ENCODE data around the gene MS4A4A. TPM values are rescaled to one million over a fixed set of nuclear protein-coding genes. Genes with fewer than 3 reads are reported as not detected.

The MS4A4A gene
- polyA plus RNA-seq, 2 donors, result 1.3 to 1.7 TPM

GRCh38 chr11:60318726-60319125 is 38.3 kb downstream of the MS4A4A start:
- Histone ChIP-seq H3K4me1 (ENCODE audit: control insufficient read depth in 2 of 2, insufficient read depth in 2 of 2, low read length in 1 of 2) (no peaks in the 10 kb centered on the region), H3K36me3 (ENCODE audit: control insufficient read depth in 2 of 2, insufficient read depth in 2 of 2, low read length in 1 of 2) (no peaks in the 10 kb centered on the region), H3K4me3 (ENCODE audit: low read depth in 1 of 2, low read length in 2 of 2) (no peak overlapping the region), H3K27me3 (ENCODE audit: control insufficient read depth in 1 of 2, insufficient read depth in 2 of 2, low read length in 2 of 2) (no peaks in the 10 kb centered on the region), H3K9me3 (ENCODE audit: control insufficient read depth in 2 of 2, insufficient read depth in 1 of 2, low read depth in 1 of 2, low read length in 1 of 2) (peaks cover 0 to 9% of the 10 kb centered on the region in 2 donors), H3K27ac (ENCODE audit: low read depth in 2 of 2, low read length in 1 of 2) (no peak overlapping the region)
- 55 to 58% methylated on average over 2 of the region's 2 CpGs for WGBS, 2 donors

GRCh38 chr11:60321051-60321450 is 40.6 kb downstream of the MS4A4A start:
- no peak overlapping the region for H3K27ac ChIP-seq (ENCODE audit: low read depth in 2 of 2, low read length in 1 of 2)
- no peaks in the 10 kb centered on the region for H3K27me3 ChIP-seq (ENCODE audit: control insufficient read depth in 1 of 2, insufficient read depth in 2 of 2, low read length in 2 of 2)

GRCh38 chr11:60326955-60327354 is 46.5 kb downstream of the MS4A4A start, which contains the start of gene MS4A6E:
Gene MS4A6E, plus strand, starts transcription at chr11:60327255. Its CDS starts 7,641 bp downstream, at chr11:60334896.
- 31 to 81% methylated on average over 1 of the region's 1 CpG for WGBS, 2 donors
- H3K9me3 ChIP-seq (ENCODE audit: control insufficient read depth in 2 of 2, insufficient read depth in 1 of 2, low read depth in 1 of 2, low read length in 1 of 2), result peaks cover 3% of the 10 kb centered on the region in 2 donors
- H3K27me3 ChIP-seq (ENCODE audit: control insufficient read depth in 1 of 2, insufficient read depth in 2 of 2, low read length in 2 of 2), result no peaks in the 10 kb centered on the region
- H3K4me1 ChIP-seq (ENCODE audit: control insufficient read depth in 2 of 2, insufficient read depth in 2 of 2, low read length in 1 of 2), result no peaks in the 10 kb centered on the region
- no peak within 1 kb of the TSS for H3K4me3 ChIP-seq (ENCODE audit: low read depth in 1 of 2, low read length in 2 of 2)
- H3K27ac ChIP-seq (ENCODE audit: low read depth in 2 of 2, low read length in 1 of 2), result no peak within 1 kb of the TSS
- no peaks in the 10 kb centered on the region for H3K36me3 ChIP-seq (ENCODE audit: control insufficient read depth in 2 of 2, insufficient read depth in 2 of 2, low read length in 1 of 2)

More at GRCh38 chr11:60321051-60321450, 40.6 kb downstream of the MS4A4A start:
- H3K4me1 ChIP-seq (ENCODE audit: control insufficient read depth in 2 of 2, insufficient read depth in 2 of 2, low read length in 1 of 2), result no peaks in the 10 kb centered on the region
- H3K36me3 ChIP-seq (ENCODE audit: control insufficient read depth in 2 of 2, insufficient read depth in 2 of 2, low read length in 1 of 2), result no peaks in the 10 kb centered on the region
- H3K9me3 ChIP-seq (ENCODE audit: control insufficient read depth in 2 of 2, insufficient read depth in 1 of 2, low read depth in 1 of 2, low read length in 1 of 2), result peaks cover 3 to 11% of the 10 kb centered on the region in 2 donors
- H3K4me3 ChIP-seq (ENCODE audit: low read depth in 1 of 2, low read length in 2 of 2), result no peak overlapping the region

GRCh38 chr11:60328460-60328859 is 48.0 kb downstream of the MS4A4A start:
- Histone ChIP-seq H3K27me3 (ENCODE audit: control insufficient read depth in 1 of 2, insufficient read depth in 2 of 2, low read length in 2 of 2) (no peaks in the 10 kb centered on the region), H3K27ac (ENCODE audit: low read depth in 2 of 2, low read length in 1 of 2) (no peak overlapping the region), H3K9me3 (ENCODE audit: control insufficient read depth in 2 of 2, insufficient read depth in 1 of 2, low read depth in 1 of 2, low read length in 1 of 2) (peaks cover 3% of the 10 kb centered on the region in 2 donors), H3K4me1 (ENCODE audit: control insufficient read depth in 2 of 2, insufficient read depth in 2 of 2, low read length in 1 of 2) (no peaks in the 10 kb centered on the region), H3K36me3 (ENCODE audit: control insufficient read depth in 2 of 2, insufficient read depth in 2 of 2, low read length in 1 of 2) (no peaks in the 10 kb centered on the region), H3K4me3 (ENCODE audit: low read depth in 1 of 2, low read length in 2 of 2) (no peak overlapping the region)

- WGBS, 2 donors, result 24 to 77% methylated on average over 3 of the region's 3 CpGs
- no peak overlapping the region for H3K27ac ChIP-seq (ENCODE audit: low read depth in 2 of 2, low read length in 1 of 2)
- H3K4me3 ChIP-seq (ENCODE audit: low read depth in 1 of 2, low read length in 2 of 2), result no peak overlapping the region
- H3K27me3 ChIP-seq (ENCODE audit: control insufficient read depth in 1 of 2, insufficient read depth in 2 of 2, low read length in 2 of 2), result no peaks in the 10 kb centered on the region
- H3K36me3 ChIP-seq (ENCODE audit: control insufficient read depth in 2 of 2, insufficient read depth in 2 of 2, low read length in 1 of 2), result no peaks in the 10 kb centered on the region
- no peaks in the 10 kb centered on the region for H3K9me3 ChIP-seq (ENCODE audit: control insufficient read depth in 2 of 2, insufficient read depth in 1 of 2, low read depth in 1 of 2, low read length in 1 of 2)
- H3K4me1 ChIP-seq (ENCODE audit: control insufficient read depth in 2 of 2, insufficient read depth in 2 of 2, low read length in 1 of 2), result no peaks in the 10 kb centered on the region
Observed at GRCh38 chr11:60332846-60333245, 52.4 kb downstream of the MS4A4A start.

GRCh38 chr11:60334005-60334620 is 53.6 kb downstream of the MS4A4A start:
- 26 to 28% methylated on average over 2 of the region's 2 CpGs for WGBS, 2 donors
- Histone ChIP-seq H3K27me3 (ENCODE audit: control insufficient read depth in 1 of 2, insufficient read depth in 2 of 2, low read length in 2 of 2) (no peaks in the 10 kb centered on the region), H3K27ac (ENCODE audit: low read depth in 2 of 2, low read length in 1 of 2) (no peak overlapping the region), H3K4me3 (ENCODE audit: low read depth in 1 of 2, low read length in 2 of 2) (no peak overlapping the region), H3K36me3 (ENCODE audit: control insufficient read depth in 2 of 2, insufficient read depth in 2 of 2, low read length in 1 of 2) (no peaks in the 10 kb centered on the region), H3K9me3 (ENCODE audit: control insufficient read depth in 2 of 2, insufficient read depth in 1 of 2, low read depth in 1 of 2, low read length in 1 of 2) (no peaks in the 10 kb centered on the region), H3K4me1 (ENCODE audit: control insufficient read depth in 2 of 2, insufficient read depth in 2 of 2, low read length in 1 of 2) (no peaks in the 10 kb centered on the region)

- no peaks in the 10 kb centered on the region for H3K4me1 ChIP-seq (ENCODE audit: control insufficient read depth in 2 of 2, insufficient read depth in 2 of 2, low read length in 1 of 2)
- H3K36me3 ChIP-seq (ENCODE audit: control insufficient read depth in 2 of 2, insufficient read depth in 2 of 2, low read length in 1 of 2), result no peaks in the 10 kb centered on the region
- H3K27me3 ChIP-seq (ENCODE audit: control insufficient read depth in 1 of 2, insufficient read depth in 2 of 2, low read length in 2 of 2), result no peaks in the 10 kb centered on the region
- H3K9me3 ChIP-seq (ENCODE audit: control insufficient read depth in 2 of 2, insufficient read depth in 1 of 2, low read depth in 1 of 2, low read length in 1 of 2), result no peaks in the 10 kb centered on the region
- H3K4me3 ChIP-seq (ENCODE audit: low read depth in 1 of 2, low read length in 2 of 2), result no peak overlapping the region
- no peak overlapping the region for H3K27ac ChIP-seq (ENCODE audit: low read depth in 2 of 2, low read length in 1 of 2)
- WGBS, 2 donors, result 87 to 89% methylated on average over 7 of the region's 7 CpGs
Observed at GRCh38 chr11:60336767-60337391, 56.4 kb downstream of the MS4A4A start.

GRCh38 chr11:60338053-60338452 is 57.6 kb downstream of the MS4A4A start:
- H3K36me3 ChIP-seq (ENCODE audit: control insufficient read depth in 2 of 2, insufficient read depth in 2 of 2, low read length in 1 of 2), result no peaks in the 10 kb centered on the region
- H3K27me3 ChIP-seq (ENCODE audit: control insufficient read depth in 1 of 2, insufficient read depth in 2 of 2, low read length in 2 of 2), result no peaks in the 10 kb centered on the region
- H3K9me3 ChIP-seq (ENCODE audit: control insufficient read depth in 2 of 2, insufficient read depth in 1 of 2, low read depth in 1 of 2, low read length in 1 of 2), result no peaks in the 10 kb centered on the region
- no peaks in the 10 kb centered on the region for H3K4me1 ChIP-seq (ENCODE audit: control insufficient read depth in 2 of 2, insufficient read depth in 2 of 2, low read length in 1 of 2)
- 46 to 51% methylated on average over 2 of the region's 2 CpGs for WGBS, 2 donors
- H3K27ac ChIP-seq (ENCODE audit: low read depth in 2 of 2, low read length in 1 of 2), result no peak overlapping the region
- no peak overlapping the region for H3K4me3 ChIP-seq (ENCODE audit: low read depth in 1 of 2, low read length in 2 of 2)

GRCh38 chr11:60339356-60339755 is 58.9 kb downstream of the MS4A4A start:
- 48 to 56% methylated on average over 3 of the region's 3 CpGs for WGBS, 2 donors
- Histone ChIP-seq H3K27ac (ENCODE audit: low read depth in 2 of 2, low read length in 1 of 2) (no peak overlapping the region), H3K4me3 (ENCODE audit: low read depth in 1 of 2, low read length in 2 of 2) (no peak overlapping the region), H3K36me3 (ENCODE audit: control insufficient read depth in 2 of 2, insufficient read depth in 2 of 2, low read length in 1 of 2) (no peaks in the 10 kb centered on the region), H3K4me1 (ENCODE audit: control insufficient read depth in 2 of 2, insufficient read depth in 2 of 2, low read length in 1 of 2) (no peaks in the 10 kb centered on the region), H3K9me3 (ENCODE audit: control insufficient read depth in 2 of 2, insufficient read depth in 1 of 2, low read depth in 1 of 2, low read length in 1 of 2) (no peaks in the 10 kb centered on the region), H3K27me3 (ENCODE audit: control insufficient read depth in 1 of 2, insufficient read depth in 2 of 2, low read length in 2 of 2) (no peaks in the 10 kb centered on the region)

All from esophagus (tissue), 2 donors.